ENCODE measurements around the gene PRRC2C. TPM values are rescaled to one million over a fixed set of nuclear protein-coding genes. Genes with fewer than 3 reads are reported as not detected.

Gene PRRC2C
- total RNA-seq, 4 donors from 2014 or later, result 96.1 to 181 (median 104) TPM

GRCh38 chr1:171588230-171588629 lies 102.9 kb downstream of the PRRC2C start:
- H3K36me3 ChIP-seq, result peaks cover 98% of the 10 kb centered on the region

DNA sequence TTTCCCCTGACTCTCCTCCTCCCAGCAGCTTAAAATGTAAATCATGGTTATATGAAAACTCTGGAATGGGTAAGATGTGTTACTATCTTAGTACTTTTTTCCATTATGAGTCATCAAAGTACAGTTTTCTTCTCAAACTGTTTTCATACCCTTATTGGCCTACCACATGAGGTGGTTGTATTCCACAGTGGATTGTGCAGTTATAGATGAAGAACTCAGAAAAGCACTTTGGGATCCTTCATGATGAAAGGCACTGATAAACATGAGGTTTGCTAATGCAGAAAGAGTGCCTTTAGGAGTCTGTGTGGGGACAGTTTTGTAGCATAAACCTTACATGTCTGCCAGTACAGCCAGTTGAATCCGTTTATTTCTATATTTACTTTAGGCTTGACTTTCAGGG lies 104.7 kb downstream of the PRRC2C start:
- no peak for TF ChIP-seq POLR2AphosphoS5 (IDR thresholded peaks at IDR 0.05)
- no peak for TF ChIP-seq POLR2A (IDR thresholded peaks at IDR 0.05)
- no peak for TF ChIP-seq CTCF (IDR thresholded peaks at IDR 0.05)
- TF ChIP-seq EP300 (IDR thresholded peaks at IDR 0.05), result no peak
- WGBS, result 82% methylated on average over 1 of the region's 1 CpG
- no peaks in the 10 kb centered on the region for H3K9me3 ChIP-seq

More at GRCh38 chr1:171588230-171588629, 102.9 kb downstream of the PRRC2C start:
- Histone ChIP-seq H3K9me3 (no peaks in the 10 kb centered on the region), H3K4me1 (no peaks in the 10 kb centered on the region), H3K4me3 (no peak overlapping the region), H3K27me3 (no peaks in the 10 kb centered on the region), H3K27ac (no peak overlapping the region)
- DNase-seq (ENCODE audit: low spot score in 2 of 2), result no peak
- TF ChIP-seq POLR2AphosphoS5 (IDR thresholded peaks at IDR 0.05) (no peak), POLR2A (IDR thresholded peaks at IDR 0.05) (no peak), EP300 (IDR thresholded peaks at IDR 0.05) (no peak), CTCF (IDR thresholded peaks at IDR 0.05) (no peak)
- 92% methylated on average over 2 of the region's 2 CpGs for WGBS

DNA sequence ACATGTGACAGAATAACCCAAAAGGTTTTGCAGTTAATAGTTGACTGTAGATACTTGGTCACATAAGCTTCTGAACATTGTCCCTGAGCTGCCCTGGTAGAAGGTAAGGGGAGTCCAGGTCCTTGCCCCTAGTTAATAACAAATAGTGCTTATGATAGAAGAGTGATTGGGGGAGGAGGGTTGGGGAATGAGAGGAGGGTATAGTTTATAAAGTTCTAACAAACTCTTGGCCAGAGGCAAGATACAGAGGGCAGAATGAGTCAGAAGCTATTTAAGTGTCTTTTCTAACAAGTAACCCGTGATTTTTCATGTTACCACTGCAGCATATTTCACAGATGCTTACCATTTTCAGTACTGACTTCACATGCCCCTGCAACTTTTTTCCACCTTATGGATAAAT lies 110.0 kb downstream of the PRRC2C start:
- Histone ChIP-seq H3K36me3 (peaks cover 33% of the 10 kb centered on the region), H3K4me1 (no peaks in the 10 kb centered on the region), H3K27ac (no peak overlapping the region), H3K4me3 (no peak overlapping the region), H3K9me3 (no peaks in the 10 kb centered on the region), H3K27me3 (no peaks in the 10 kb centered on the region)
- 57% methylated on average over 1 of the region's 1 CpG for WGBS
- TF ChIP-seq POLR2A (IDR thresholded peaks at IDR 0.05), result no peak
- no peak for TF ChIP-seq CTCF (IDR thresholded peaks at IDR 0.05)
- no peak for TF ChIP-seq EP300 (IDR thresholded peaks at IDR 0.05)
- TF ChIP-seq POLR2AphosphoS5 (IDR thresholded peaks at IDR 0.05), result no peak
- DNase-seq (ENCODE audit: low spot score in 2 of 2), result no peak

More for the DNA sequence above, 104.7 kb downstream of the PRRC2C start:
- Histone ChIP-seq H3K4me1 (no peaks in the 10 kb centered on the region), H3K36me3 (peaks cover 86% of the 10 kb centered on the region), H3K27ac (no peak overlapping the region), H3K27me3 (no peaks in the 10 kb centered on the region), H3K4me3 (no peak overlapping the region)
- no peak for DNase-seq (ENCODE audit: low spot score in 2 of 2)

DNA sequence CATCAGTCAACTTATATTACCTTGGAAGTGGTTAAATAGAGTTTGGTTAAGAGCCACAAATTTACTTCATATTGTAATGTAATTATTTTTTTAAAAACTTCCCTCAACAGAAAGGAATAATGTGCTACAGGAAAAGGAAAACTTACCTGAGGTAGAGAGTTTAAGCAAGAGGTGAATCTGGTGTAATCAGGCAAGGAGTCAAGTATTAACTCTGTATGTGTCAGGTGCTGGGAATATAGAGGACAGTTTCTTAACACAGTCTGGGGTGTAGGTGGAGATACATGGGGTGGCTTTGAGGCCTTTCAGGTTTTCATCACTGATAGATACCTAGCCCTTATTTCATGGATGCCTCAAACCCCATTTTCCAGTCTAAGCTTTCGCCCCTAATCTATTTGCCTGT lies 110.8 kb downstream of the PRRC2C start:
- 100% methylated on average over 1 of the region's 1 CpG for WGBS
- H3K36me3 ChIP-seq, result peaks cover 25% of the 10 kb centered on the region
- DNase-seq (ENCODE audit: low spot score in 2 of 2), result no peak
- H3K27ac ChIP-seq, result no peak overlapping the region
- H3K27me3 ChIP-seq, result no peaks in the 10 kb centered on the region
- TF ChIP-seq EP300 (IDR thresholded peaks at IDR 0.05), result no peak
- no peak for TF ChIP-seq CTCF (IDR thresholded peaks at IDR 0.05)
- TF ChIP-seq POLR2A (IDR thresholded peaks at IDR 0.05), result no peak
- no peak for TF ChIP-seq POLR2AphosphoS5 (IDR thresholded peaks at IDR 0.05)
- H3K9me3 ChIP-seq, result no peaks in the 10 kb centered on the region
- H3K4me3 ChIP-seq, result no peak overlapping the region
- H3K4me1 ChIP-seq, result no peaks in the 10 kb centered on the region

- Histone ChIP-seq H3K4me1 (no peaks in the 10 kb centered on the region), H3K27me3 (no peaks in the 10 kb centered on the region), H3K9me3 (no peaks in the 10 kb centered on the region), H3K36me3 (peaks cover 19% of the 10 kb centered on the region), H3K27ac (no peak overlapping the region), H3K4me3 (no peak overlapping the region)
- no peak for DNase-seq (ENCODE audit: low spot score in 2 of 2)
- 88% methylated on average over 2 of the region's 2 CpGs for WGBS
- TF ChIP-seq POLR2A (IDR thresholded peaks at IDR 0.05) (no peak), CTCF (IDR thresholded peaks at IDR 0.05) (no peak), EP300 (IDR thresholded peaks at IDR 0.05) (no peak), POLR2AphosphoS5 (IDR thresholded peaks at IDR 0.05) (no peak)
Observed at GRCh38 chr1:171596705-171597104, 111.4 kb downstream of the PRRC2C start.
